ENCODE data around the gene PIEZO2. TPM values are rescaled to one million over a fixed set of nuclear protein-coding genes. Genes with fewer than 3 reads are reported as not detected.

The PIEZO2 gene
- total RNA-seq, 3 donors from 2014 or later = 1.9 to 26.2 (median 11.4) TPM

- no peak overlapping the region for H3K4me3 ChIP-seq
- TF ChIP-seq POLR2A (IDR thresholded peaks at IDR 0.05) (no peak), CTCF (IDR thresholded peaks at IDR 0.05) (no peak), POLR2AphosphoS5 (IDR thresholded peaks at IDR 0.05) (no peak)
- H3K36me3 ChIP-seq = no peaks in the 10 kb centered on the region
- DNase-seq (ENCODE audit: low spot score in 2 of 2) = no peak
- no peak overlapping the region for H3K27ac ChIP-seq
- no peaks in the 10 kb centered on the region for H3K9me3 ChIP-seq
- intact Hi-C loops (cut with DNase I; ENCODE audit: low total_unique reads) = no loop called here
- no peaks in the 10 kb centered on the region for H3K27me3 ChIP-seq
- no peaks in the 10 kb centered on the region for H3K4me1 ChIP-seq
These were observed 255.6 kb downstream of the PIEZO2 start for GRCh38 chr18:10893761-10894160.

GRCh38 chr18:10893196-10893595, 256.2 kb downstream of the PIEZO2 start:
- H3K4me3 ChIP-seq = no peak overlapping the region
- no peaks in the 10 kb centered on the region for H3K27me3 ChIP-seq
- intact Hi-C loops (cut with DNase I; ENCODE audit: low total_unique reads) = no loop called here
- no peaks in the 10 kb centered on the region for H3K36me3 ChIP-seq
- no peak for TF ChIP-seq POLR2AphosphoS5 (IDR thresholded peaks at IDR 0.05)
- TF ChIP-seq CTCF (IDR thresholded peaks at IDR 0.05) = no peak
- TF ChIP-seq POLR2A (IDR thresholded peaks at IDR 0.05) = no peak
- H3K27ac ChIP-seq = no peak overlapping the region
- H3K9me3 ChIP-seq = no peaks in the 10 kb centered on the region
- DNase-seq (ENCODE audit: low spot score in 2 of 2) = no peak
- H3K4me1 ChIP-seq = no peaks in the 10 kb centered on the region

GRCh38 chr18:10892786-10893185, 256.6 kb downstream of the PIEZO2 start:
- Histone ChIP-seq H3K9me3 (no peaks in the 10 kb centered on the region), H3K36me3 (no peaks in the 10 kb centered on the region), H3K27ac (no peak overlapping the region), H3K4me3 (no peak overlapping the region), H3K4me1 (no peaks in the 10 kb centered on the region), H3K27me3 (no peaks in the 10 kb centered on the region)
- DNase-seq (ENCODE audit: low spot score in 2 of 2) = no peak
- no peak for TF ChIP-seq POLR2A (IDR thresholded peaks at IDR 0.05)
- TF ChIP-seq CTCF (IDR thresholded peaks at IDR 0.05) = no peak
- no peak for TF ChIP-seq POLR2AphosphoS5 (IDR thresholded peaks at IDR 0.05)
- intact Hi-C loops (cut with DNase I; ENCODE audit: low total_unique reads) = no loop called here

- intact Hi-C loops (cut with DNase I; ENCODE audit: low total_unique reads) = no loop called here
- Histone ChIP-seq H3K36me3 (no peaks in the 10 kb centered on the region), H3K9me3 (no peaks in the 10 kb centered on the region), H3K27ac (no peak overlapping the region), H3K27me3 (no peaks in the 10 kb centered on the region), H3K4me1 (no peaks in the 10 kb centered on the region), H3K4me3 (no peak overlapping the region)
- TF ChIP-seq POLR2AphosphoS5 (IDR thresholded peaks at IDR 0.05) = no peak
- no peak for TF ChIP-seq POLR2A (IDR thresholded peaks at IDR 0.05)
- TF ChIP-seq CTCF (IDR thresholded peaks at IDR 0.05) = no peak
- no peak for DNase-seq (ENCODE audit: low spot score in 2 of 2)
These were observed 259.3 kb downstream of the PIEZO2 start for GRCh38 chr18:10890022-10890421.

GRCh38 chr18:10878703-10879102, 270.7 kb downstream of the PIEZO2 start:
- Histone ChIP-seq H3K4me1 (no peaks in the 10 kb centered on the region), H3K36me3 (no peaks in the 10 kb centered on the region), H3K27ac (no peak overlapping the region), H3K27me3 (no peaks in the 10 kb centered on the region), H3K4me3 (no peak overlapping the region), H3K9me3 (no peaks in the 10 kb centered on the region)
- DNase-seq (ENCODE audit: low spot score in 2 of 2) = no peak
- intact Hi-C loops (cut with DNase I; ENCODE audit: low total_unique reads) = loop anchor here (2.0 kb wide), 1 partner anchor 78 kb away; no protein-coding TSS in a partner anchor
- TF ChIP-seq POLR2A (IDR thresholded peaks at IDR 0.05) = no peak
- no peak for TF ChIP-seq POLR2AphosphoS5 (IDR thresholded peaks at IDR 0.05)
- TF ChIP-seq CTCF (IDR thresholded peaks at IDR 0.05) = no peak

Measured in breast epithelium (tissue), 4 donors.